Gastrocnemius medialis (tissue), 4 donors: ENCODE data around the gene NEDD4L.

Experiments
- CTCF ChIP-seq, 5 experiments: fragments of 450-650 bp in 3 of 5; fragments of 200-600 bp in 2 of 5; sonication (generic) in 2 of 5; IDR thresholded peaks in 4 of 5; conservative IDR thresholded peaks in 1 of 5; 1 replicate in 4 of 5; 2 replicates in 1 of 5; pipeline ENCODE4 v1.5.1; 2016 to 2019; ENCODE audit warnings: antibody characterized with exemption in 5 of 5, mild to moderate bottlenecking in 3 of 5, moderate library complexity in 3 of 5
- POLR2A ChIP-seq, 2 donors: fragments of 450-650 bp; IDR thresholded peaks; one replicate each; pipeline ENCODE4 v1.6.1; 2017; ENCODE audit warnings: antibody characterized with exemption in 2 of 2, mild to moderate bottlenecking in 2 of 2, moderate library complexity in 2 of 2

DNA sequence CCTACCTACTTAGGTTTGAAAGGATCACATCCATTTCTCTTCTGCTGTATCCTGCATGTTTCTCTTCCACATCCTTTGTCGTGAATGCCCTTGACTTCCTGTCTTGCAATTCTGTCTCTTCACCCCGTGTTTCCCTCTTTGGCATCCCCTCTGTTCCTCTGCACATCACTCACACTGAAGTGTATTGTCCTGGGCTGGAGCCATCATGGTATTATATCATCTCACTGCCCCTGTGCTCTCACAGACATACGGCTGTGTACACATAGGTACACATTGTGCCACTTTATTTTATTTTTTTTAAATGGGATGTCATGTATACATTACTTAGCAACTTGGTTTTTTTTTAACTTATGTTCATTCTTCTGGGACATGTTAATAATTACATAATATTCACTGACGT is 293.3 kb downstream of the NEDD4L start:
- TF ChIP-seq POLR2A (IDR thresholded peaks at IDR 0.05) = no peak
- TF ChIP-seq CTCF (IDR thresholded peaks at IDR 0.05 in 4 of 5, conservative IDR thresholded peaks at IDR 0.05 in 1 of 5) = no peak
